ENCODE results near the gene DIS3L2. TPM values are rescaled to one million over a fixed set of nuclear protein-coding genes. Genes with fewer than 3 reads are reported as not detected.

Gene DIS3L2
- total and polyA plus RNA-seq, 2 of the 8 experiments (the other 6 are each of a cell fraction or from before 2014, with no cell fraction given) = 11.5 to 21.6 TPM

DNA sequence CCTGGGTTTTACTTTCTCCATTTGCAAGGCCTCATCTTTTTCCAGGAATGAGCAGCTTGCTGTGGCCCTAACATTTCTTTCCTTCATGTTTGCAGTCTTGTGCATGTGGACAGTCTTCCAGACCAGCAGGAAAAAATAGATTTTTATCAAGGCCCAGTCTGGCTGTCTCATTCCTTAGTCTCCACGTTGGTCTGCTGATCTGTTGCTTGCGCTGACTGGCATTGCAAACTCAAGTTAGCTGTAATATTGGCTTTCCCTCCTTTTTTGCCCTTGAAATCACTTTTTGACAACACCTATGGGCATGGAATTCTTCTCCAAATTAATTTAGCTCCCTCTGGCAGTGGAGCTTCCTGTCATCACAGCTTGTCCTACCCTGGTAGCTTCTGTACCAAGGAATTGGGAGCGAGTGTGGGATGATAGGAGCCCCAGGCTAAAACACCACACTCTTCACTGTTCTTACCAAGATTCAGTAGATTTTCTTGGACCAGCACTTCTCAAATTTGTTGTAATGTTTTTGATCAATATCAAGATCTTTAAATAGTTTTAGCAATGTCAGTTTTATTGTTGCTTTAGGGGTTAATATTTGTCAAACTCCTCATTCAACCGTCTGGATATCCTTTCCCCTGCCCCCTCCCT, 48.2 kb downstream of the DIS3L2 start:
- no peak overlapping the region for H3K9ac ChIP-seq (replicated peaks in 1 of 4; ENCODE audit: extremely low read depth in 1 of 4, low read depth in 3 of 4, low read length in 3 of 4)
- H2BK120ac ChIP-seq (replicated peaks; ENCODE audit: low read depth, low read length) = no peak overlapping the region
- no peak overlapping the region for H4K8ac ChIP-seq (ENCODE audit: extremely low read depth, insufficient read depth, low read length)
- no peak overlapping the region for H4K5ac ChIP-seq (ENCODE audit: insufficient read length, low read depth, low read length)
- no peak overlapping the region for H3K4me3 ChIP-seq (ENCODE audit: extremely low read depth in 1 of 4, insufficient read depth in 2 of 4, low read depth in 3 of 4, low read length in 4 of 4)
- CTCF ChIA-PET (ENCODE audit: partially characterized antibody) = interaction anchor here (0.5 to 1.8 kb wide), 3 partner anchors 17 to 106 kb away, joined by 3 to 11 read pairs (median 3); no protein-coding TSS in a partner anchor
- H3K36me3 ChIP-seq (ENCODE audit: control insufficient read depth in 2 of 4, insufficient read depth in 4 of 4, low read length in 3 of 4) = no peaks in the 10 kb centered on the region
- no peak overlapping the region for H3K4ac ChIP-seq (replicated peaks; ENCODE audit: insufficient read length, low read depth, low read length)
- no peak overlapping the region for H2BK15ac ChIP-seq (ENCODE audit: low read length)
- H3K27me3 ChIP-seq (replicated peaks in 1 of 4; ENCODE audit: control insufficient read depth in 3 of 4, extremely low read depth in 1 of 4, insufficient read depth in 3 of 4, low read length in 3 of 4) = no peaks in the 10 kb centered on the region
- no peak overlapping the region for H2BK5ac ChIP-seq (ENCODE audit: low read depth, low read length)
- 0 out of 4 replicates have a peak, but pooled peaks cover 0 to 2% of the 10 kb centered on the region in 2 experiments for H3K79me2 ChIP-seq (ENCODE audit: control insufficient read depth in 1 of 2, insufficient read depth in 2 of 2, low read length in 2 of 2)
- H2BK12ac ChIP-seq (ENCODE audit: low read depth, low read length) = no peak overlapping the region
- peak overlapping the region; percentile 78 for H2AK5ac ChIP-seq (ENCODE audit: low read depth, low read length)
- no peak overlapping the region for H3K18ac ChIP-seq (ENCODE audit: extremely low read depth, low read length)
- H4K20me1 ChIP-seq (replicated peaks in 1 of 2; ENCODE audit: control insufficient read depth in 1 of 2, insufficient read depth in 2 of 2, low read length in 2 of 2) = no peaks in the 10 kb centered on the region
- peaks cover 0 to 8% (median under 1%) of the 10 kb centered on the region in 4 experiments; a peak in 3 of 7 replicates for H3K4me1 ChIP-seq (replicated peaks in 1 of 4; ENCODE audit: control insufficient read depth in 3 of 4, insufficient read depth in 4 of 4, low read length in 3 of 4)
- no peak overlapping the region for H3K14ac ChIP-seq (ENCODE audit: insufficient read length)
- H3K23me2 ChIP-seq (ENCODE audit: low read depth, low read length) = no peaks in the 10 kb centered on the region
- no peak overlapping the region for H2AFZ ChIP-seq (ENCODE audit: low read length)
- no peak overlapping the region for H3K23ac ChIP-seq (ENCODE audit: insufficient read length)
- H4K91ac ChIP-seq (replicated peaks; ENCODE audit: insufficient read length, low read length) = no peak overlapping the region
- POLR2A ChIA-PET (ENCODE audit: partially characterized antibody) = interaction anchor here (1.2 kb wide), 1 partner anchor 12 kb away, joined by 3 read pairs; no protein-coding TSS in a partner anchor
- H3K4me2 ChIP-seq (ENCODE audit: insufficient read depth in 1 of 2, low read depth in 2 of 2, low read length in 2 of 2) = no peak overlapping the region; a peak in 1 of 4 replicates
- peaks cover 3% of the 10 kb centered on the region; the same call in 1 of the 2 replicates for H3K79me1 ChIP-seq (ENCODE audit: low read depth, low read length)
- no peak overlapping the region for H3K56ac ChIP-seq (replicated peaks; ENCODE audit: insufficient read length, low read depth, low read length)
- no peaks in the 10 kb centered on the region for H3K9me3 ChIP-seq (ENCODE audit: insufficient read depth in 2 of 2, low read depth in 1 of 2, low read length in 1 of 2)
- no peak for DNase-seq (ENCODE audit: low read depth in 1 of 2, low spot score in 2 of 2)
- 84% methylated on average over 4 of the region's 4 CpGs; no CpG with 5 or more reads in 1 of the 2 experiments for WGBS, 2 experiments (ENCODE audit: extremely low coverage in 1 of 2, insufficient coverage in 1 of 2, insufficient read length in 1 of 2, insufficient replicate concordance in 2 of 2, low coverage in 1 of 2, low lambda C conversion rate in 2 of 2, missing lambda C conversion rate in 1 of 2)
- peak; percentile 7 for FAIRE-seq
- H2BK20ac ChIP-seq (ENCODE audit: low read length) = no peak overlapping the region
- H3K27ac ChIP-seq (ENCODE audit: low read depth, low read length) = no peak overlapping the region
- TF ChIP-seq, protein P1, sequence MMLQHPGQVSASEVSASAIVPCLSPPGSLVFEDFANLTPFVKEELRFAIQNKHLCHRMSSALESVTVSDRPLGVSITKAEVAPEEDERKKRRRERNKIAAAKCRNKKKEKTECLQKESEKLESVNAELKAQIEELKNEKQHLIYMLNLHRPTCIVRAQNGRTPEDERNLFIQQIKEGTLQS (IDR thresholded peaks at IDR 0.05; ENCODE audit: insufficient read depth, low read depth, low read length) = no peak
- TF ChIP-seq SIX5 (IDR thresholded peaks at IDR 0.05; ENCODE audit: low read depth, low read length) (no peak), CREB1 (IDR thresholded peaks at IDR 0.05) (no peak), SAP30 (IDR thresholded peaks at IDR 0.05; ENCODE audit: insufficient read depth, insufficient replicate concordance, low read length) (no peak), SUZ12 (IDR thresholded peaks at IDR 0.05; ENCODE audit: low read length) (no peak), JUND (IDR thresholded peaks at IDR 0.05; ENCODE audit: low read length) (no peak), POLR2A (IDR thresholded peaks at IDR 0.05; ENCODE audit: control extremely low read depth in 1 of 2, low read depth in 2 of 2, low read length in 2 of 2) (no peak), POLR2AphosphoS5 (IDR thresholded peaks at IDR 0.05; ENCODE audit: low read depth, low read length) (no peak), EGR1 (IDR thresholded peaks at IDR 0.05; ENCODE audit: borderline replicate concordance, low read depth, low read length) (no peak), KDM4A (IDR thresholded peaks at IDR 0.05; ENCODE audit: low read depth, low read length, severe bottlenecking) (no peak), RFX5 (IDR thresholded peaks at IDR 0.05; ENCODE audit: borderline replicate concordance, low read depth, low read length) (no peak)
- TF ChIP-seq, protein P2, sequence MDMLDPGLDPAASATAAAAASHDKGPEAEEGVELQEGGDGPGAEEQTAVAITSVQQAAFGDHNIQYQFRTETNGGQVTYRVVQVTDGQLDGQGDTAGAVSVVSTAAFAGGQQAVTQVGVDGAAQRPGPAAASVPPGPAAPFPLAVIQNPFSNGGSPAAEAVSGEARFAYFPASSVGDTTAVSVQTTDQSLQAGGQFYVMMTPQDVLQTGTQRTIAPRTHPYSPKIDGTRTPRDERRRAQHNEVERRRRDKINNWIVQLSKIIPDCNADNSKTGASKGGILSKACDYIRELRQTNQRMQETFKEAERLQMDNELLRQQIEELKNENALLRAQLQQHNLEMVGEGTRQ (IDR thresholded peaks at IDR 0.05; ENCODE audit: low read length) = no peak

Data from H1 (cell line).